Liver (tissue), 3 donors: Measurements from ENCODE around the gene ZFP91.

Experiments
- RXRA ChIP-seq, 2 donors: IDR thresholded peaks; 2 replicates each; pipeline ENCODE4 v1.6.1; 2017 to 2018; ENCODE audit warnings: antibody characterized with exemption in 2 of 2, mild to moderate bottlenecking in 1 of 2
- TF ChIP-seq, protein P1 (sequence below): fragments of 150-350 bp; IDR thresholded peaks from 2 replicates; pipeline ENCODE4 v1.5.1; 2017; ENCODE audit warnings: improper control_type of control experiment, low read depth, low read length; ENCODE audit not compliant: missing input control
- donor health status: healthy.
- donor health status: healthy.

DNA sequence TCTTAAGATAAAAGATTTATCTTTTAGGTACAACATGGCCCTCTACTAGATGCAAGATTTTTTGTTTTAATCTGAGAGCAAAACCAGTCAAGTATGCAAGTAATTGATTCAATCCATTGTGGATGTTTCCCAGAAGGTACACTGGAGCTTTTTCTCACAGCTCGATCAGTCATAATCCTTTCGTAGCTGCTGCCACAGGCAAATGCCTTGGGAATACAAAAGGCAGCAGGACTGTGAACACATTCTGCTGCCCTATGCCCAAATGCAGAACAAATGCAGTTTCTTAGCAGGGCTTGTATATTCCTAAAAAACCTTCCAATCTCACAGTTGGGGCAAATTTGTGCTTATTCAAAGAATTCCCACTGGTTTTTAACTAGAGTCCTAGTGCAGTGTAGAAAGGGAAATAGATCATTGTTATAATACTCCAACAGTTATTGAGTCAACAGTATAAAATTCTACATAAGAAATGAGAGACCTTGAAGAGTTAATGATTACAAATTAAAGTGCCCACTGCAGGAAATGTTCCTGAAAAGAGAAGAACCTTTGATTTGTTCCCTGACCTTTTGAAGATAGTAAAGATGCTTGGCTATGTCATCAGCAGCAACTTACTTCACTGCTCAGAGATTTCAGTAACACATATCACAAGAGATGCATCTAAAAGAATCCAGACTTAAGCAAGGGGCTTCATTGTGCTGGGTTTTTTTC is 17.3 kb upstream of the ZFP91 start:
- TF ChIP-seq, protein P1, sequence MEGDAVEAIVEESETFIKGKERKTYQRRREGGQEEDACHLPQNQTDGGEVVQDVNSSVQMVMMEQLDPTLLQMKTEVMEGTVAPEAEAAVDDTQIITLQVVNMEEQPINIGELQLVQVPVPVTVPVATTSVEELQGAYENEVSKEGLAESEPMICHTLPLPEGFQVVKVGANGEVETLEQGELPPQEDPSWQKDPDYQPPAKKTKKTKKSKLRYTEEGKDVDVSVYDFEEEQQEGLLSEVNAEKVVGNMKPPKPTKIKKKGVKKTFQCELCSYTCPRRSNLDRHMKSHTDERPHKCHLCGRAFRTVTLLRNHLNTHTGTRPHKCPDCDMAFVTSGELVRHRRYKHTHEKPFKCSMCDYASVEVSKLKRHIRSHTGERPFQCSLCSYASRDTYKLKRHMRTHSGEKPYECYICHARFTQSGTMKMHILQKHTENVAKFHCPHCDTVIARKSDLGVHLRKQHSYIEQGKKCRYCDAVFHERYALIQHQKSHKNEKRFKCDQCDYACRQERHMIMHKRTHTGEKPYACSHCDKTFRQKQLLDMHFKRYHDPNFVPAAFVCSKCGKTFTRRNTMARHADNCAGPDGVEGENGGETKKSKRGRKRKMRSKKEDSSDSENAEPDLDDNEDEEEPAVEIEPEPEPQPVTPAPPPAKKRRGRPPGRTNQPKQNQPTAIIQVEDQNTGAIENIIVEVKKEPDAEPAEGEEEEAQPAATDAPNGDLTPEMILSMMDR, result no peak
- TF ChIP-seq RXRA (IDR thresholded peaks at IDR 0.05), result no peak
